Memory B cell (primary cell): Measurements from ENCODE around the gene COPS4.
"Not testable (repeated sequence)": the region's sequence is repeated elsewhere in the genome, so short reads cannot be mapped to it uniquely, and the experiment has no call there.

Experiments
- ATAC-seq: fragments of 150-1000 bp; cut with Tn5 transposase; 2 replicates; pipeline ENCODE4 v1.10.0; 2021; ENCODE audit warnings: low read depth, mild to moderate bottlenecking, moderate library complexity
- DNase-seq, 2 donors: peaks; one replicate each; pipeline ENCODE4 v3.0.0; 2022; ENCODE audit warnings: low spot score in 2 of 2
- H3K27ac Mint-ChIP-seq: one replicate; pipeline ENCODE4 v1.8.0; 2022; ENCODE audit warnings: mild to moderate bottlenecking, moderate library complexity, mixed read lengths
- H3K27me3 Mint-ChIP-seq: one replicate; pipeline ENCODE4 v1.8.0; 2022; ENCODE audit warnings: mixed read lengths
- H3K36me3 Mint-ChIP-seq: one replicate; pipeline ENCODE4 v1.8.0; 2022; ENCODE audit warnings: mild to moderate bottlenecking, mixed read lengths
- H3K4me1 Mint-ChIP-seq: one replicate; pipeline ENCODE4 v1.8.0; 2022; ENCODE audit warnings: mixed read lengths
- H3K4me3 Mint-ChIP-seq: one replicate; pipeline ENCODE4 v1.8.0; 2022; ENCODE audit warnings: mild to moderate bottlenecking, moderate library complexity, mixed read lengths
- H3K9me3 Mint-ChIP-seq: one replicate; pipeline ENCODE4 v1.8.0; 2022; ENCODE audit warnings: mixed read lengths

COPS4 gene

GRCh38 chr4:83034630-83035494, at the start of gene COPS4:
TSS of gene COPS4 (plus strand) at chr4:83035183. CDS start at chr4:83035225, 42 bp downstream.
- no peaks in the 10 kb centered on the region for H3K27me3 Mint-ChIP-seq
- H3K9me3 Mint-ChIP-seq = no peaks in the 10 kb centered on the region
- no peaks in the 10 kb centered on the region for H3K36me3 Mint-ChIP-seq
- peak within 1 kb of the TSS; percentile 98 for H3K4me3 Mint-ChIP-seq
- peak within 1 kb of the TSS; percentile 93 for H3K27ac Mint-ChIP-seq
- ATAC-seq (peak; percentile 94), DNase-seq (peak; percentile 86 to 92)
- H3K4me1 Mint-ChIP-seq = peaks cover 10% of the 10 kb centered on the region

- DNase-seq, H3K4me3 Mint-ChIP-seq, H3K9me3 Mint-ChIP-seq, H3K27me3 Mint-ChIP-seq, H3K27ac Mint-ChIP-seq, ATAC-seq: not testable (repeated sequence)
- H3K36me3 Mint-ChIP-seq = peaks cover 12% of the 10 kb centered on the region
- H3K4me1 Mint-ChIP-seq = peaks cover 14% of the 10 kb centered on the region
Observed at GRCh38 chr4:82987519-82987918, 47.5 kb upstream of the COPS4 start.

GRCh38 chr4:82988323-82988832, 46.6 kb upstream of the COPS4 start:
- DNase-seq (no peak), ATAC-seq (no peak)
- Mint-ChIP-seq H3K4me1 (peaks cover 14% of the 10 kb centered on the region), H3K4me3 (no peak overlapping the region), H3K27ac (no peak overlapping the region), H3K36me3 (peaks cover 11% of the 10 kb centered on the region), H3K27me3 (no peaks in the 10 kb centered on the region), H3K9me3 (no peaks in the 10 kb centered on the region)

- peaks cover 14% of the 10 kb centered on the region for H3K4me1 Mint-ChIP-seq
- H3K4me3 Mint-ChIP-seq = no peak overlapping the region
- ATAC-seq (peak; percentile 48), DNase-seq (no peak)
- no peaks in the 10 kb centered on the region for H3K9me3 Mint-ChIP-seq
- peaks cover 6% of the 10 kb centered on the region for H3K36me3 Mint-ChIP-seq
- peak overlapping the region; percentile 78 for H3K27ac Mint-ChIP-seq
- H3K27me3 Mint-ChIP-seq = no peaks in the 10 kb centered on the region
Observed at GRCh38 chr4:82989575-82990429, 45.2 kb upstream of the COPS4 start.

GRCh38 chr4:82994834-82995233, 40.1 kb upstream of the COPS4 start:
- Mint-ChIP-seq H3K4me1 (peaks cover 13% of the 10 kb centered on the region), H3K4me3 (no peak overlapping the region), H3K36me3 (peaks cover 7% of the 10 kb centered on the region), H3K27me3 (no peaks in the 10 kb centered on the region), H3K27ac (no peak overlapping the region), H3K9me3 (no peaks in the 10 kb centered on the region)
- DNase-seq = no peak
- ATAC-seq = no peak

GRCh38 chr4:82998898-82999297, 36.1 kb upstream of the COPS4 start:
- peaks cover 12% of the 10 kb centered on the region for H3K36me3 Mint-ChIP-seq
- peaks cover 10% of the 10 kb centered on the region for H3K4me1 Mint-ChIP-seq
- no peak for DNase-seq
- H3K9me3 Mint-ChIP-seq = no peaks in the 10 kb centered on the region
- H3K27ac Mint-ChIP-seq = no peak overlapping the region
- no peaks in the 10 kb centered on the region for H3K27me3 Mint-ChIP-seq
- ATAC-seq = no peak
- H3K4me3 Mint-ChIP-seq = no peak overlapping the region

GRCh38 chr4:83002329-83002728, 32.7 kb upstream of the COPS4 start:
- Mint-ChIP-seq H3K27me3 (no peaks in the 10 kb centered on the region), H3K4me3 (no peak overlapping the region), H3K9me3 (no peaks in the 10 kb centered on the region), H3K36me3 (peaks cover 11% of the 10 kb centered on the region), H3K4me1 (peaks cover 10% of the 10 kb centered on the region), H3K27ac (no peak overlapping the region)
- ATAC-seq = no peak
- no peak for DNase-seq

- H3K9me3 Mint-ChIP-seq, H3K4me3 Mint-ChIP-seq, H3K27ac Mint-ChIP-seq, DNase-seq, ATAC-seq, H3K36me3 Mint-ChIP-seq, H3K27me3 Mint-ChIP-seq: not testable (repeated sequence)
- peaks cover 12% of the 10 kb centered on the region for H3K4me1 Mint-ChIP-seq
Observed at GRCh38 chr4:83003044-83003791, 31.8 kb upstream of the COPS4 start.

GRCh38 chr4:83009529-83009928, 25.5 kb upstream of the COPS4 start:
- ATAC-seq (no peak), DNase-seq (no peak)
- peaks cover 1% of the 10 kb centered on the region for H3K36me3 Mint-ChIP-seq
- no peaks in the 10 kb centered on the region for H3K9me3 Mint-ChIP-seq
- H3K27me3 Mint-ChIP-seq = no peaks in the 10 kb centered on the region
- H3K4me1 Mint-ChIP-seq = peaks cover 24% of the 10 kb centered on the region
- H3K27ac Mint-ChIP-seq = peak overlapping the region; percentile 97
- peak overlapping the region; percentile 87 for H3K4me3 Mint-ChIP-seq

GRCh38 chr4:83010111-83010521, 24.9 kb upstream of the COPS4 start:
- peaks cover 1% of the 10 kb centered on the region for H3K36me3 Mint-ChIP-seq
- ATAC-seq = no peak
- no peak for DNase-seq
- H3K27me3 Mint-ChIP-seq = no peaks in the 10 kb centered on the region
- H3K4me1 Mint-ChIP-seq = peaks cover 24% of the 10 kb centered on the region
- peak overlapping the region; percentile 97 for H3K27ac Mint-ChIP-seq
- H3K4me3 Mint-ChIP-seq = peak overlapping the region; percentile 87
- no peaks in the 10 kb centered on the region for H3K9me3 Mint-ChIP-seq

GRCh38 chr4:83010522-83011318, 24.3 kb upstream of the COPS4 start, which contains the start of gene LIN54:
TSS of gene LIN54 (minus strand) at chr4:83010823. CDS start at chr4:82984844, 25,979 bp downstream.
- DNase-seq = peak; percentile 71 to 79
- Mint-ChIP-seq H3K27me3 (no peaks in the 10 kb centered on the region), H3K4me3 (peak within 1 kb of the TSS; percentile 87), H3K36me3 (peaks cover 1% of the 10 kb centered on the region), H3K4me1 (peaks cover 24% of the 10 kb centered on the region), H3K27ac (peak within 1 kb of the TSS; percentile 97), H3K9me3 (no peaks in the 10 kb centered on the region)
- peak; percentile 64 for ATAC-seq

- no peaks in the 10 kb centered on the region for H3K9me3 Mint-ChIP-seq
- no peaks in the 10 kb centered on the region for H3K36me3 Mint-ChIP-seq
- no peaks in the 10 kb centered on the region for H3K27me3 Mint-ChIP-seq
- peaks cover 24% of the 10 kb centered on the region for H3K4me1 Mint-ChIP-seq
- H3K4me3 Mint-ChIP-seq = peak overlapping the region; percentile 87
- no peak for ATAC-seq
- H3K27ac Mint-ChIP-seq = peak overlapping the region; percentile 97
- no peak for DNase-seq
Observed at GRCh38 chr4:83011689-83012199, 23.2 kb upstream of the COPS4 start.
